Measurements from ENCODE around the gene KIAA1671.

DNA sequence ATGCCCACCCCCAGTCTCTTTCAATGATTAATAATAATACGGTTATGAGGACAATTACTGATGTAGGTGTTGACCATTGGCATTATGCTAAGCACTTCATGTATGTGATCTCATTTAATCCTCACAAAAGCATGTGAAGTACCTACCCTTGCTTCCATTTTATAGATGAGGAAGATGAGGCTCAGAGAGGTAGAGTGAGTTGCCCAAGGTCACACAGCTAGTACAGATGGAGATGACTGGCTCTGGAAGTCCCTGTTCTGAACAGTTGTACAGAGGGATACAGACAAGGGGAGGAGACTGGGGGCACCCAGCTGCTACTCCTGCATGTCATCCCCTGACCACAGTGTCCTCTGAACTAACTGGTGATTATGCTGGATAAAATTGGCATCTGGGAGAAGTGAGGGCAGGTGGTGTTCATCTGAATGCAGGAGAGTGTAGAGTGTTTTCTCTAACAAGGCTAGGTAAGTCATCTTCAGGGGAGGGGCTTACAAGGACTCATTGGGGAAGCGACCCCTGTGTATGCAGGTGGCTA is 43.2 kb downstream of the KIAA1671 start:
- TF ChIP-seq, protein P1, sequence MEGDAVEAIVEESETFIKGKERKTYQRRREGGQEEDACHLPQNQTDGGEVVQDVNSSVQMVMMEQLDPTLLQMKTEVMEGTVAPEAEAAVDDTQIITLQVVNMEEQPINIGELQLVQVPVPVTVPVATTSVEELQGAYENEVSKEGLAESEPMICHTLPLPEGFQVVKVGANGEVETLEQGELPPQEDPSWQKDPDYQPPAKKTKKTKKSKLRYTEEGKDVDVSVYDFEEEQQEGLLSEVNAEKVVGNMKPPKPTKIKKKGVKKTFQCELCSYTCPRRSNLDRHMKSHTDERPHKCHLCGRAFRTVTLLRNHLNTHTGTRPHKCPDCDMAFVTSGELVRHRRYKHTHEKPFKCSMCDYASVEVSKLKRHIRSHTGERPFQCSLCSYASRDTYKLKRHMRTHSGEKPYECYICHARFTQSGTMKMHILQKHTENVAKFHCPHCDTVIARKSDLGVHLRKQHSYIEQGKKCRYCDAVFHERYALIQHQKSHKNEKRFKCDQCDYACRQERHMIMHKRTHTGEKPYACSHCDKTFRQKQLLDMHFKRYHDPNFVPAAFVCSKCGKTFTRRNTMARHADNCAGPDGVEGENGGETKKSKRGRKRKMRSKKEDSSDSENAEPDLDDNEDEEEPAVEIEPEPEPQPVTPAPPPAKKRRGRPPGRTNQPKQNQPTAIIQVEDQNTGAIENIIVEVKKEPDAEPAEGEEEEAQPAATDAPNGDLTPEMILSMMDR (IDR thresholded peaks at IDR 0.05) = no peak
- TF ChIP-seq EP300 (IDR thresholded peaks at IDR 0.05) (no peak), POLR2A (IDR thresholded peaks at IDR 0.05) (no peak)
